Activated B cell treated with CpG ODN at 0.5 μM for 24 hours (primary cell): Measurements from ENCODE around the gene OTUD1. TPM values are rescaled to one million over a fixed set of nuclear protein-coding genes. Genes with fewer than 3 reads are reported as not detected.

ENCODE experiments used
- ATAC-seq: fragments of 200-7000 bp; cut with Tn5 transposase; one replicate; pipeline ENCODE4 v1.10.0; 2021; ENCODE audit warnings: low read depth, mild to moderate bottlenecking, moderate library complexity
- CTCF ChIA-PET: fragments of 350-600 bp; sonication (Branson Sonifier 250); formaldehyde crosslinking; loops from one replicate; lab custom pipeline; 2021; ENCODE audit warnings: antibody characterized with exemption; lab: Charles Lee
- POLR2A ChIA-PET: fragments of 350-600 bp; sonication (Branson Sonifier 250); formaldehyde crosslinking; loops from one replicate; lab custom pipeline; 2021; ENCODE audit warnings: antibody characterized with exemption; lab: Charles Lee
- DNase-seq: peaks from one replicate; pipeline ENCODE4 v3.0.0; 2022
- H3K27ac Mint-ChIP-seq: one replicate; pipeline ENCODE4 v1.8.0; 2020; ENCODE audit warnings: mixed read lengths
- H3K27me3 Mint-ChIP-seq: one replicate; pipeline ENCODE4 v1.8.0; 2021; ENCODE audit warnings: mixed read lengths
- H3K36me3 Mint-ChIP-seq: one replicate; pipeline ENCODE4 v1.8.0; 2021; ENCODE audit warnings: low read depth, mixed read lengths
- H3K4me1 Mint-ChIP-seq: one replicate; pipeline ENCODE4 v1.8.0; 2021; ENCODE audit warnings: mixed read lengths
- H3K4me3 Mint-ChIP-seq: one replicate; pipeline ENCODE4 v1.8.0; 2020; ENCODE audit warnings: mild to moderate bottlenecking, mixed read lengths
- H3K9me3 Mint-ChIP-seq: one replicate; pipeline ENCODE4 v1.8.0; 2020; ENCODE audit warnings: mixed read lengths
- CTCF ChIP-seq: fragments of 200-600 bp; IDR thresholded peaks from one replicate; pipeline ENCODE4 v1.8.0; 2022; ENCODE audit warnings: antibody characterized with exemption, mild to moderate bottlenecking
- intact Hi-C: fragments of 100-400 bp; cut with micrococcal nuclease; formaldehyde crosslinking; loops from one replicate; pipeline ENCODE4 v1.15.1; 2024
- total RNA-seq: library from RNA; stranded (reverse); gene quantifications from 2 replicates; pipeline ENCODE4 v1.2.3, GENCODE V29; 2022

Gene OTUD1
- total RNA-seq, 1 donor from 2014 or later, result 21.0 TPM

DNA sequence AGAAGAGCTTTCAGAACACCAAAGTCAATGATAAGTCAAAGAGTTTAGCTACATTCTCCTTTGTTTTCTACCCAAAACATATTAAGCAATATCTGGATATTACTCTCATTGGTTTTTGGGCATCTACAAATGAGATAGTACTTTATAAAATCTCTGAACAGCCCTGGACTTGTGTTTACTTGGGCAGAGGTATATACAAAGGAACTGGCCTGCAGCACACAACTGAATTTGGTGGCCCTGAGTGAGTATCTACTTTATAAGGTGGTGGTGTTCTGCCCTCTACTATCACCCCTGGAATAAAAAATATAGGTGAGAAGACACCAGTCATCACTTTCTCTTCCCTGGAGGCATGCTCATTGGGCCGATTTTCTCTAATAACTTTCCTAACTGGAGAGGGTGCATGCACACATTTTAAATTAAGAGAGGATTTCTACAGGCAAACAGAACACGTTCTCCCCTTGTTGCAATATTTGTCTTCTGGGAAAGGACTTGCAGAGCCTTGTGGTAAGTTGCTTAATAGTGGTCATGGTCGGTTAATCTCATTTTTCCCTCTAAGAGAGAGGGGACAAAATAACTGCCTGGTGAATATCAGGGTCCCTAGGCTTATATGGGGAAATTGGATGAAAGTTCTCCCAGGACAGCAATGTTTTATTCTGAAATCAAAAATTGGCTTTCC lies 41.1 kb downstream of the OTUD1 start:
- CTCF ChIA-PET, result no interaction called here
- DNase-seq (no peak), ATAC-seq (no peak)
- TF ChIP-seq CTCF, result no peak
- POLR2A ChIA-PET, result no interaction called here
- peaks cover 2% of the 10 kb centered on the region for H3K27me3 Mint-ChIP-seq
- H3K27ac Mint-ChIP-seq, result no peak overlapping the region
- intact Hi-C loops, result no loop called here
- peaks cover 2% of the 10 kb centered on the region for H3K4me1 Mint-ChIP-seq
- no peaks in the 10 kb centered on the region for H3K36me3 Mint-ChIP-seq
- no peaks in the 10 kb centered on the region for H3K9me3 Mint-ChIP-seq
- no peak overlapping the region for H3K4me3 Mint-ChIP-seq

GRCh38 chr10:23481363-23481961 lies 42.6 kb downstream of the OTUD1 start:
- no peaks in the 10 kb centered on the region for H3K36me3 Mint-ChIP-seq
- no peak for TF ChIP-seq CTCF
- DNase-seq (no peak), ATAC-seq (no peak)
- ChIA-PET CTCF (no interaction called here), POLR2A (no interaction called here)
- no peak overlapping the region for H3K4me3 Mint-ChIP-seq
- H3K9me3 Mint-ChIP-seq, result no peaks in the 10 kb centered on the region
- no peak overlapping the region for H3K27ac Mint-ChIP-seq
- no peaks in the 10 kb centered on the region for H3K4me1 Mint-ChIP-seq
- H3K27me3 Mint-ChIP-seq, result peaks cover 2% of the 10 kb centered on the region
- intact Hi-C loops, result no loop called here

GRCh38 chr10:23490115-23490514 lies 51.2 kb downstream of the OTUD1 start:
- Mint-ChIP-seq H3K4me3 (no peak overlapping the region), H3K9me3 (no peaks in the 10 kb centered on the region), H3K27ac (no peak overlapping the region), H3K36me3 (no peaks in the 10 kb centered on the region), H3K4me1 (peaks cover 15% of the 10 kb centered on the region), H3K27me3 (peaks cover 5% of the 10 kb centered on the region)
- ChIA-PET POLR2A (no interaction called here), CTCF (no interaction called here)
- intact Hi-C loops, result no loop called here
- TF ChIP-seq CTCF, result no peak
- no peak for ATAC-seq
- DNase-seq, result no peak

Other genes starting within 250 kb of the OTUD1 start
- gene PTF1A, start 246.8 kb upstream of the OTUD1 start, total RNA-seq, result not detected in 2 replicates
- gene C10orf67, start 94.3 kb upstream of the OTUD1 start, total RNA-seq, result not detected in 2 replicates